OCI-LY1 (cell line): ENCODE measurements around the gene TBXT.
"Not testable (repeated sequence)": the region's sequence is repeated elsewhere in the genome, so short reads cannot be mapped to it uniquely, and the experiment has no call there.

Source experiments
- H2AFZ ChIP-seq: fragments of 200-600 bp; sonication (generic), shearing (Covaris generic); 2 replicates; pipeline ENCODE4 v1.6.0; 2014; ENCODE audit warnings: antibody characterized with exemption, mild to moderate bottlenecking, low read length
- H3F3A ChIP-seq: fragments of 200-600 bp; sonication (generic), shearing (Covaris generic); 2 replicates; pipeline ENCODE4 v1.6.0; 2014; ENCODE audit warnings: mild to moderate bottlenecking, antibody characterized with exemption, low read length, moderate library complexity; ENCODE audit not compliant: insufficient read depth
- H3K27ac ChIP-seq: fragments of 200-600 bp; sonication (generic); 2 replicates; pipeline ENCODE4 v1.5.1; 2014; ENCODE audit warnings: low read length, mixed run types, mild to moderate bottlenecking, low read depth; ENCODE audit not compliant: poor library complexity, severe bottlenecking
- H3K27me3 ChIP-seq: fragments of 200-600 bp; sonication (generic); 2 replicates; pipeline ENCODE4 v1.6.0; 2014; ENCODE audit warnings: antibody characterized with exemption, mild to moderate bottlenecking, low read length, moderate library complexity; ENCODE audit not compliant: insufficient read depth
- H3K36me3 ChIP-seq: fragments of 200-600 bp; sonication (generic); 2 replicates; pipeline ENCODE4 v1.6.1; 2014; ENCODE audit warnings: mild to moderate bottlenecking, antibody characterized with exemption, low read length, moderate library complexity, mixed read lengths; ENCODE audit not compliant: insufficient read depth
- H3K4me1 ChIP-seq: fragments of 200-600 bp; sonication (generic); 2 replicates; pipeline ENCODE4 v1.5.1; 2014; ENCODE audit warnings: mild to moderate bottlenecking, low read length, moderate library complexity; ENCODE audit not compliant: insufficient read depth, severe bottlenecking
- H3K4me2 ChIP-seq: fragments of 200-600 bp; sonication (generic), shearing (Covaris generic); 2 replicates; pipeline ENCODE4 v1.6.1; 2014; ENCODE audit warnings: low read length
- H3K4me3 ChIP-seq: fragments of 200-600 bp; sonication (generic); 2 replicates; pipeline ENCODE4 v1.5.1; 2014; ENCODE audit warnings: low read length, low read depth, mild to moderate bottlenecking, mixed read lengths; ENCODE audit not compliant: poor library complexity, severe bottlenecking
- H3K79me2 ChIP-seq: fragments of 200-600 bp; shearing (Covaris generic); 2 replicates; pipeline ENCODE4 v1.6.1; 2016; ENCODE audit warnings: mixed run types, low read length, mixed read lengths; ENCODE audit not compliant: insufficient read depth
- H3K9ac ChIP-seq: fragments of 200-600 bp; sonication (generic), shearing (Covaris generic); 2 replicates; pipeline ENCODE4 v1.6.1; 2014; ENCODE audit warnings: mild to moderate bottlenecking, low read length, mixed read lengths
- H3K9me2 ChIP-seq: fragments of 200-600 bp; sonication (generic), shearing (Covaris generic); 2 replicates; pipeline ENCODE4 v1.6.1; 2014; ENCODE audit warnings: low read depth, mild to moderate bottlenecking, low read length, mixed read lengths
- H3K9me3 ChIP-seq: fragments of 200-600 bp; shearing (Covaris generic); 2 replicates; pipeline ENCODE4 v1.6.1; 2014; ENCODE audit warnings: low read length, mixed read lengths
- H4K20me1 ChIP-seq: fragments of 200-600 bp; sonication (generic), shearing (Covaris generic); 2 replicates; pipeline ENCODE4 v1.6.0; 2016; ENCODE audit warnings: mild to moderate bottlenecking, low read length; ENCODE audit not compliant: insufficient read depth
- CTCF ChIP-seq: fragments of 200-600 bp; sonication (generic), shearing (Covaris generic); IDR thresholded peaks from 2 replicates; pipeline ENCODE4 v1.5.1; 2017; ENCODE audit warnings: mild to moderate bottlenecking, antibody characterized with exemption, low read length, moderate library complexity, mixed read lengths
- EZH2 ChIP-seq: fragments of 200-600 bp; sonication (generic), shearing (Covaris generic); IDR thresholded peaks from 2 replicates; pipeline ENCODE4 v1.8.0; 2017; ENCODE audit warnings: borderline replicate concordance, mixed run types, mild to moderate bottlenecking, antibody characterized with exemption, low read length, moderate library complexity, mixed read lengths

The TBXT gene

GRCh38 chr6:166192136-166192535 is 24.5 kb upstream of the TBXT start:
- Histone ChIP-seq H3F3A (no peaks in the 10 kb centered on the region), H3K27ac (no peak overlapping the region), H3K79me2 (no peaks in the 10 kb centered on the region), H3K27me3 (no peaks in the 10 kb centered on the region), H3K9ac (no peak overlapping the region), H3K36me3 (no peaks in the 10 kb centered on the region), H3K9me3 (no peaks in the 10 kb centered on the region), H3K4me3 (no peak overlapping the region), H3K4me2 (no peak overlapping the region), H3K9me2 (no peaks in the 10 kb centered on the region), H2AFZ (no peak overlapping the region), H4K20me1 (no peaks in the 10 kb centered on the region), H3K4me1 (no peaks in the 10 kb centered on the region)
- TF ChIP-seq EZH2: no peak
- TF ChIP-seq CTCF: no peak

DNA sequence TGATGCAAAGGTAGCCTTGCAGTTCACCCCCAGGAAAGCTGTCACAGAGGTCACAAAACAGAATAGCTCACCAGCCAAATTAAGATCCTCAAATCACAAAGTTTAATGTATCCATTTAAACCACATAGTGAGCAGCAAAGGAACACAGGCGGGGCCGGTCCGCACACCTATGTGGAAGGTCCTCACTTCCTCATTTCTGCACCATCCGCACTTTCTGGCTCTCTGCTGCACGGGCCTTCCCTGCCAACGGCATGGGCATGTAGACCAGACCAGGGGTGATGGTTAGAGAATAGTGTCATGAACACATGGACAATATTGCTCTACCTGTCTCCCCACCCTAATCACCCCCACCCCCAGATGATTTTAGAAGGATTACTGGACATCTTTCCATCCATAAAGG is 12.1 kb upstream of the TBXT start:
- Histone ChIP-seq H2AFZ (no peak overlapping the region), H4K20me1 (no peaks in the 10 kb centered on the region), H3K9ac (no peak overlapping the region), H3K9me3 (no peaks in the 10 kb centered on the region), H3K79me2 (no peaks in the 10 kb centered on the region), H3K27me3 (no peaks in the 10 kb centered on the region), H3K4me2 (no peak overlapping the region), H3K4me3 (no peak overlapping the region), H3K36me3 (no peaks in the 10 kb centered on the region), H3K27ac (no peak overlapping the region), H3F3A (no peaks in the 10 kb centered on the region), H3K4me1 (no peaks in the 10 kb centered on the region), H3K9me2 (no peaks in the 10 kb centered on the region)
- TF ChIP-seq CTCF (no peak), EZH2 (no peak)

- Histone ChIP-seq H3K4me2 (no peak overlapping the region), H3K36me3 (no peaks in the 10 kb centered on the region), H3K9me3 (no peaks in the 10 kb centered on the region), H3K4me1 (no peaks in the 10 kb centered on the region), H3K27me3 (no peaks in the 10 kb centered on the region), H2AFZ (no peak overlapping the region), H3F3A (no peaks in the 10 kb centered on the region), H3K79me2 (no peaks in the 10 kb centered on the region), H3K4me3 (no peak overlapping the region), H4K20me1 (no peaks in the 10 kb centered on the region), H3K9ac (no peak overlapping the region), H3K9me2 (no peaks in the 10 kb centered on the region), H3K27ac (no peak overlapping the region)
- TF ChIP-seq EZH2 (no peak), CTCF (no peak)
Measured at GRCh38 chr6:166176106-166176505, 8.5 kb upstream of the TBXT start.

DNA sequence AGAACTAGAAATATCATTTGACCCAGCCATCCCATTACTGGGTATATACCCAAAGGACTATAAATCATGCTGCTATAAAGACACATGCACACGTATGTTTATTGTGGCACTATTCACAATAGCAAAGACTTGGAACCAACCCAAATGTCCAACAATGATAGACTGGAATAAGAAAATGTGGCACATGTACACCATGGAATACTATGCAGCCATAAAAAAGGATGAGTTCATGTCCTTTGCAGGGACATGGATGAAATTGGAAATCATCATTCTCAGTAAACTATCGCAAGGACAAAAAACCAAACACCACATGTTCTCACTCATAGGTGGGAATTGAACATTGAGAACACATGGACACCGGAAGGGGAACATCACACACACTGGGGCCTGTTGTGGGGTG is 7.4 kb upstream of the TBXT start:
- H4K20me1 ChIP-seq, H3F3A ChIP-seq, H3K27me3 ChIP-seq, H3K4me1 ChIP-seq, H3K36me3 ChIP-seq, H3K27ac ChIP-seq, H3K9me3 ChIP-seq, H3K4me3 ChIP-seq, H3K9me2 ChIP-seq, H3K4me2 ChIP-seq, H3K9ac ChIP-seq, H3K79me2 ChIP-seq, H2AFZ ChIP-seq: not testable (repeated sequence)
